T-helper 1 cell treated with Interleukin-12 subunit alpha and Interleukin-12 subunit beta and Interleukin-4 antibody, amounts not matched to agents 30 ng/mL and 1 ng/mL, for 36 hours (primary cell): ENCODE measurements around the gene BIVM. TPM values are rescaled to one million over a fixed set of nuclear protein-coding genes. Genes with fewer than 3 reads are reported as not detected.

Experiments
- intact Hi-C: fragments of 100-400 bp; cut with micrococcal nuclease; formaldehyde crosslinking; loops from one replicate; pipeline ENCODE4 v1.15.1; 2024
- total RNA-seq: library from RNA; stranded (reverse); gene quantifications from 2 replicates; pipeline ENCODE4 v1.2.3, GENCODE V29; 2022

BIVM gene
- total RNA-seq, 1 donor from 2014 or later: 38.7 TPM

DNA sequence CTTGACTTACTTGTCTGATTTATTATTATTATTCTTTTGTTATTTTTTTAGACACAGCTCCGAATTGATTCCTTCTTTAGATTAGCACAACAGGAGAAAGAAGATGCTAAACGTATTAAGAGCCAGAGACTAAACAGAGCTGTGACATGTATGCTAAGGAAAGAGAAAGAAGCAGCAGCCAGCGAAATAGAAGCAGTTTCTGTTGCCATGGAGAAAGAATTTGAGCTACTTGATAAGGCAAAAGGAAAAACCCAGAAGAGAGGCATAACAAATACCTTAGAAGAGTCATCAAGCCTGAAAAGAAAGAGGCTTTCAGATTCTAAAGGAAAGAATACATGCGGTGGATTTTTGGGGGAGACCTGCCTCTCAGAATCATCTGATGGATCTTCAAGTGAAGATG is 76.3 kb downstream of the BIVM start:
- intact Hi-C loops: no loop called here

DNA sequence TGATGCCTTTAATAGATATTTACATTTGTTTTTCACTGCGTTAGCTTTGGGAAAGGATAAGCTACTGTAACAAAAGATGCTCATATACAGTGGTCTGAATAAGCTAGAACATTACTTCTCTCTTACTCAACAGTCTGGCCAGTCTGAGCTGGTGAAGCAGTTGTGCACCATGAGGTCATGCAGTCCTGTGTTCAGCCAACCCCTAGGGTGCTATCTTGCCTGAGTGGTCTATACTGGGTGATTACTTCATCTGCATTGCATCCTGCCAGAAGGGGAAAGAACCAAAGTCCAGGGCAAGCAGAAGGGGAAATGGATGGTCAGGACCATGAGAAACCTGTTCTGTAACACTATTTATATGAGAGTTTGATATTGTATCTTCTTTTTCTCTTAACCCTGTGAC is 78.4 kb downstream of the BIVM start:
- intact Hi-C loops: no loop called here

DNA sequence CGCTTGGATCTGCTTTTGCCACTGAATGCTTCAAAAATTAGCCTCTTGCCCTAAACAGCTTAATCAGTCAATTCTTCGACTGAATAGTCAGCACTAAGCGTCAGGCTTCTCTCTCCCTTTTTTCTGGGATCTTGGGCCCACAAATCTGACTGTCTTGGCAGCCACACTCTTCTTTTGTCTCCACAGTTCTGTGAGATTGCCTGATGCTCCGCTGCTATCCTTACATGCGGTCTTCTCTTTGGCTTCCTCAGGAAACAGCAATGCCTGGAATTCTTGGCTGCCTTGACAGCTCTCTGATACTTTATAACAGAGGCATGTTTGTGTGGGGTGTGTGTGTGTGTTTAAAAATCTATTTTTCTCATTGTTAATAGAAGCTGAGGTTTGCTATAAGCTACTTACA is 79.6 kb downstream of the BIVM start:
- intact Hi-C loops: no loop called here

DNA sequence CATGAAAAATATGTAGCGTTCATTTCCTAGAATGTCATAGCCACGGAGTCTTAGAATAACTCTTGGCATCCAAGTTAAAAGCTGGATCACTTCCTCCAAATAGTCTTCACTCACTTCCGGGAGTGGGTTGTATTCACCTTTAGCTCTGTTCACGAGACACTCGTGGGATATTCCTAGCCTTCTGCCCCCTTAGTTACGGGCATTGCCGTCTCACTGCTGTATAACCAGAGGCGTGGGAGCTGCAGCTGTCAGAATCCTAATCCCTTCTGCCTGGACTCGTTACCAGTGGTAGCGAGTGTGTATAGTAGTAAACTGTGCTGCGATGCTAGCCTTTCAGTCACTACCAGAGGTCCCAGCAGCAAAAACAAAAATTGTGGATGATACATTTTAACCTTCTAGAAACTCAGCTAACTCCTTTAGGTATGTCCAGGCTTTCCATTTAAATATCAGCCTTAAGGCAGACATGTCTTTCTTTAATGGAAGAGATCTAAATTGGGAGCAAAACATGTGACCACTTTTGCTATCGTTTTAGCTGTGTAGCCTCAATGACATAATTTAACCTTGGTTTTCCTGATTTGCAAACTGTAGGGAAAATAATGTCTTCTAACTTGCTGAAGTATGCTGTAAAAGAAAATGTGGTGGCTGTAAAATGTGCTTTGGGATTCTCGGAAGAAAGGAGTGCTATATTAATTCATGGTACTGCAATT is 81.0 kb downstream of the BIVM start:
- intact Hi-C loops: no loop called here

DNA sequence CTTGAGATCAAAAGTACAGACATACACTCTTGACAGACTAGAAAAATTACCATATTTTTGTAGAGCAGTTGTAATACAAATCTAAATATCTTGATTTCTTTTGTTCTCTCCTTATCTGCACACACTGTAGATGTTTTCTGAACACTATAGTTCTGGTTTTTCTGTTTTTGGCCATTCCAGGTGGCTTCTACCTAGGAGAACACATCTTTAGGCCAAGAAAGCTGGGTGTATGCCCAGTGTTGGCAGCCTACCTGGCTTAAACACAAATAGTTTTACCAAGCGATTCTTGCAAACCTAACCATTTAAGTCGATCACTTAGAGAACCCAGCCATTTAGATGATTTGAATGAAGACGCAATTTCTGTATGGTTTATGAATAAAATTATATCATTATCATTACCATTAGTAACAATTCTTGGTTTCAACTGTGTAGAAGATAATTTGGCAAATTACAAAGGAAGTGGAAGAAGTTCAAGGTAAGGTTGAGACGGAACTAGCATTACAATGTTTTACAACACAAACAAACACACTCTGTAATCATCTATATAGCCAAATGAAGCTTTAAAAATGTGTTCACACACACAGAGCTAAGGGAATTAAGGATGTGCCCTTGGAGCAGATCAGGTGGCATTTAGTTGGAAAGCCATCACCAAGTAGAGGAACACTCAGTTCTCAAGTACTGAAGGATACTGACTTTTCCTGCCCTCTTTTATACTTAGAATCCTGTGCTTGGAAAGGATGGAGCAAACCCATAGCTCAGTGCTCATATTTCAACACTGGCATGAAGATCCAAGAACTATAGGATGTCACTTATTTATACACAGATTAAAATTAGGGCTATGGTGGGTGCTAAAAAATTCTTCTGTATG is 83.1 kb downstream of the BIVM start:
- intact Hi-C loops: no loop called here

Other genes starting within 250 kb of the BIVM start
- gene TPP2, start 202.1 kb upstream of the BIVM start, total RNA-seq: 83.2 and 85.8 TPM in 2 replicates
- gene METTL21C, start 104.1 kb upstream of the BIVM start, total RNA-seq: not detected in 2 replicates
- 36.4 and 39.5 TPM in 2 replicates for gene TEX30, start 25.3 kb upstream of the BIVM start, total RNA-seq
- gene POGLUT2, start 143 bp upstream of the BIVM start, total RNA-seq: 14.4 and 15.9 TPM in 2 replicates
- 60.7 and 60.9 TPM in 2 replicates for gene ERCC5, start 46.9 kb downstream of the BIVM start, total RNA-seq